Prostate gland (tissue), 2 donors: ENCODE measurements around the gene PRRT4.

Source experiments
- POLR2AphosphoS5 ChIP-seq: sonication (generic); formaldehyde crosslinking; IDR thresholded peaks from one replicate; pipeline ENCODE4 v1.6.1; 2017; ENCODE audit warnings: antibody characterized with exemption
- TF ChIP-seq, protein P1 (sequence below), 4 experiments: fragments of 200-600 bp in 2 of 4; fragments of 450-650 bp in 2 of 4; sonication (generic) in 2 of 4; IDR thresholded peaks; 1 replicate in 3 of 4; 2 replicates in 1 of 4; pipeline ENCODE4 v1.5.1; 2016 to 2019; ENCODE audit warnings: antibody characterized with exemption in 4 of 4, mild to moderate bottlenecking in 2 of 4, moderate library complexity in 2 of 4

GRCh38 chr7:128363261-128363721, 1.8 kb upstream of the PRRT4 start:
- TF ChIP-seq, protein P1, sequence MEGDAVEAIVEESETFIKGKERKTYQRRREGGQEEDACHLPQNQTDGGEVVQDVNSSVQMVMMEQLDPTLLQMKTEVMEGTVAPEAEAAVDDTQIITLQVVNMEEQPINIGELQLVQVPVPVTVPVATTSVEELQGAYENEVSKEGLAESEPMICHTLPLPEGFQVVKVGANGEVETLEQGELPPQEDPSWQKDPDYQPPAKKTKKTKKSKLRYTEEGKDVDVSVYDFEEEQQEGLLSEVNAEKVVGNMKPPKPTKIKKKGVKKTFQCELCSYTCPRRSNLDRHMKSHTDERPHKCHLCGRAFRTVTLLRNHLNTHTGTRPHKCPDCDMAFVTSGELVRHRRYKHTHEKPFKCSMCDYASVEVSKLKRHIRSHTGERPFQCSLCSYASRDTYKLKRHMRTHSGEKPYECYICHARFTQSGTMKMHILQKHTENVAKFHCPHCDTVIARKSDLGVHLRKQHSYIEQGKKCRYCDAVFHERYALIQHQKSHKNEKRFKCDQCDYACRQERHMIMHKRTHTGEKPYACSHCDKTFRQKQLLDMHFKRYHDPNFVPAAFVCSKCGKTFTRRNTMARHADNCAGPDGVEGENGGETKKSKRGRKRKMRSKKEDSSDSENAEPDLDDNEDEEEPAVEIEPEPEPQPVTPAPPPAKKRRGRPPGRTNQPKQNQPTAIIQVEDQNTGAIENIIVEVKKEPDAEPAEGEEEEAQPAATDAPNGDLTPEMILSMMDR (IDR thresholded peaks at IDR 0.05): no peak
- TF ChIP-seq POLR2AphosphoS5: no peak
